Measurements from ENCODE around the gene OR2H2. TPM values are rescaled to one million over a fixed set of nuclear protein-coding genes. Genes with fewer than 3 reads are reported as not detected.

OR2H2 gene
- total and polyA plus RNA-seq, 4 donors = not detected

- 89 to 90% methylated on average over 9 of the region's 9 CpGs for WGBS, 2 donors
- no peak for DNase-seq
- no peaks in the 10 kb centered on the region for H3K27me3 ChIP-seq (ENCODE audit: control insufficient read depth in 3 of 3, insufficient read depth in 3 of 3, low read length in 2 of 3)
- TF ChIP-seq CTCF (IDR thresholded peaks at IDR 0.05; ENCODE audit: control extremely low read depth, extremely low read depth) = no peak
- peaks cover 0 to 24% (median 15%) of the 10 kb centered on the region in 5 donors for H3K4me1 ChIP-seq (ENCODE audit: control insufficient read depth in 5 of 5, insufficient read depth in 5 of 5, low read length in 5 of 5)
- ATAC-seq (ENCODE audit: insufficient read depth, low FRiP score) = no peak
- H3K27ac ChIP-seq (ENCODE audit: low read depth in 1 of 2, low read length in 1 of 2) = no peak overlapping the region
- H3K9ac ChIP-seq (ENCODE audit: insufficient read depth in 1 of 2, low read length in 2 of 2) = no peak overlapping the region
- no peaks in the 10 kb centered on the region for H3K9me3 ChIP-seq (ENCODE audit: control insufficient read depth in 4 of 4, insufficient read depth in 3 of 4, low read length in 3 of 4)
- H3K36me3 ChIP-seq (ENCODE audit: control insufficient read depth in 4 of 4, insufficient read depth in 4 of 4, low read length in 4 of 4) = no peaks in the 10 kb centered on the region
- H3K4me3 ChIP-seq = no peak overlapping the region
These were observed 45.4 kb downstream of the OR2H2 start for GRCh38 chr6:29630315-29630714.

GRCh38 chr6:29631209-29631810 lies 46.4 kb downstream of the OR2H2 start:
- H3K9me3 ChIP-seq (ENCODE audit: control insufficient read depth in 4 of 4, insufficient read depth in 3 of 4, low read length in 3 of 4) = no peaks in the 10 kb centered on the region

GRCh38 chr6:29631860-29632731 lies 47.2 kb downstream of the OR2H2 start:
- WGBS, 2 donors = 4 to 8% methylated on average over 32 to 53 of the region's 53 CpGs
- no peaks in the 10 kb centered on the region for H3K36me3 ChIP-seq (ENCODE audit: control insufficient read depth in 4 of 4, insufficient read depth in 4 of 4, low read length in 4 of 4)
- no peaks in the 10 kb centered on the region for H3K9me3 ChIP-seq (ENCODE audit: control insufficient read depth in 4 of 4, insufficient read depth in 3 of 4, low read length in 3 of 4)
- H3K27me3 ChIP-seq (ENCODE audit: control insufficient read depth in 3 of 3, insufficient read depth in 3 of 3, low read length in 2 of 3) = no peaks in the 10 kb centered on the region
- H3K4me3 ChIP-seq = peak overlapping the region; percentile 50
- H3K4me1 ChIP-seq (ENCODE audit: control insufficient read depth in 5 of 5, insufficient read depth in 5 of 5, low read length in 5 of 5) = peaks cover 0 to 20% (median 15%) of the 10 kb centered on the region in 5 donors
- DNase-seq (peak; percentile 78 to 87 (median 81)), ATAC-seq (ENCODE audit: insufficient read depth, low FRiP score) (peak; percentile 29)
- no peak for TF ChIP-seq CTCF (IDR thresholded peaks at IDR 0.05; ENCODE audit: control extremely low read depth, extremely low read depth)
- H3K27ac ChIP-seq (ENCODE audit: low read depth in 1 of 2, low read length in 1 of 2) = peak overlapping the region in 1 of 2 donors; percentile 61
- H3K9ac ChIP-seq (ENCODE audit: insufficient read depth in 1 of 2, low read length in 2 of 2) = peak overlapping the region in 1 of 2 donors; percentile 74

More at GRCh38 chr6:29631209-29631810, 46.4 kb downstream of the OR2H2 start:
- WGBS, 2 donors = 74 to 76% methylated on average over 14 of the region's 14 CpGs
- Histone ChIP-seq H3K27ac (ENCODE audit: low read depth in 1 of 2, low read length in 1 of 2) (no peak overlapping the region), H3K36me3 (ENCODE audit: control insufficient read depth in 4 of 4, insufficient read depth in 4 of 4, low read length in 4 of 4) (no peaks in the 10 kb centered on the region), H3K4me1 (ENCODE audit: control insufficient read depth in 5 of 5, insufficient read depth in 5 of 5, low read length in 5 of 5) (peaks cover 0 to 24% (median 15%) of the 10 kb centered on the region in 5 donors), H3K9ac (ENCODE audit: insufficient read depth in 1 of 2, low read length in 2 of 2) (no peak overlapping the region), H3K27me3 (ENCODE audit: control insufficient read depth in 3 of 3, insufficient read depth in 3 of 3, low read length in 2 of 3) (no peaks in the 10 kb centered on the region), H3K4me3 (no peak overlapping the region)
- no peak for TF ChIP-seq CTCF (IDR thresholded peaks at IDR 0.05; ENCODE audit: control extremely low read depth, extremely low read depth)
- ATAC-seq (ENCODE audit: insufficient read depth, low FRiP score) (no peak), DNase-seq (no peak)
